Fibroblast of lung (primary cell): ENCODE measurements around the gene RNASEH2C. TPM values are rescaled to one million over a fixed set of nuclear protein-coding genes. Genes with fewer than 3 reads are reported as not detected.

Source experiments
- DNase-seq, 2 donors: peaks; one replicate each; pipeline versions ENCODE4 v3.0.0 to v3.0.0-alpha.2; 2010; ENCODE audit warnings: low read depth in 2 of 2
- H2AFZ ChIP-seq: 2 replicates; pipeline ENCODE4 v1.5.1; 2012; ENCODE audit warnings: low read length, control low read depth, inconsistent platforms
- H3K27ac ChIP-seq: 2 replicates; pipeline ENCODE4 v1.5.1; 2011; ENCODE audit warnings: low read length, control low read depth; ENCODE audit not compliant: insufficient read depth
- H3K27me3 ChIP-seq: 2 replicates; pipeline ENCODE4 v1.5.1; 2011; ENCODE audit warnings: mild to moderate bottlenecking, low read length; ENCODE audit not compliant: control insufficient read depth, insufficient read depth
- H3K36me3 ChIP-seq: 2 replicates; pipeline ENCODE4 v1.5.1; 2011; ENCODE audit warnings: low read length; ENCODE audit not compliant: control insufficient read depth, insufficient read depth
- H3K4me1 ChIP-seq: 2 replicates; pipeline ENCODE4 v1.5.1; 2011; ENCODE audit warnings: low read length; ENCODE audit not compliant: control insufficient read depth, insufficient read depth; ENCODE audit errors: extremely low read depth
- H3K4me2 ChIP-seq: 2 replicates; pipeline ENCODE4 v1.5.1; 2011; ENCODE audit warnings: low read length, control low read depth; ENCODE audit not compliant: insufficient read depth; ENCODE audit errors: extremely low read depth
- H3K4me3 ChIP-seq, 4 experiments: fragments of 200-600 bp in 1 of 4; sonication (generic) in 1 of 4; replicated peaks in 1 of 4; 2 replicates each; pipeline ENCODE4 v1.5.1; 2011 to 2016; ENCODE audit warnings: low read length in 4 of 4, low read depth in 3 of 4, mild to moderate bottlenecking in 3 of 4, control low read depth in 2 of 4, inconsistent platforms in 1 of 4, mixed read lengths in 1 of 4; ENCODE audit not compliant: insufficient read depth in 1 of 4; ENCODE audit errors: control extremely low read depth in 1 of 4
- H3K79me2 ChIP-seq: 2 replicates; pipeline ENCODE4 v1.5.1; 2012; ENCODE audit warnings: mild to moderate bottlenecking, low read length, inconsistent platforms; ENCODE audit not compliant: control insufficient read depth, insufficient read depth
- H3K9ac ChIP-seq: 2 replicates; pipeline ENCODE4 v1.5.1; 2011; ENCODE audit warnings: mild to moderate bottlenecking, low read length, control low read depth; ENCODE audit not compliant: insufficient read depth
- H3K9me3 ChIP-seq: 2 replicates; pipeline ENCODE4 v1.5.1; 2012; ENCODE audit warnings: low read depth, low read length; ENCODE audit not compliant: control insufficient read depth, insufficient read depth
- H4K20me1 ChIP-seq: 2 replicates; pipeline ENCODE4 v1.5.1; 2011; ENCODE audit warnings: low read length; ENCODE audit not compliant: control insufficient read depth, insufficient read depth; ENCODE audit errors: extremely low read depth
- CTCF ChIP-seq, 2 donors: IDR thresholded peaks in 1 of 2; conservative IDR thresholded peaks in 1 of 2; 1 replicate in 1 of 2; 2 replicates in 1 of 2; pipeline ENCODE4 v1.5.1; 2011 to 2012; ENCODE audit warnings: low read length in 2 of 2, control low read depth in 1 of 2, inconsistent platforms in 1 of 2, low read depth in 1 of 2, mild to moderate bottlenecking in 1 of 2
- EZH2 ChIP-seq: IDR thresholded peaks from 2 replicates; pipeline ENCODE4 v1.5.1; 2012; ENCODE audit warnings: low read length, control low read depth, mild to moderate bottlenecking; ENCODE audit errors: missing control alignments
- polyA plus RNA-seq, 2 donors: library from polyadenylated mRNA; depleted of rRNA in 1 of 2; stranded (reverse) in 1 of 2; unstranded in 1 of 2; fragments of >200 nt; gene quantifications; 2 replicates each; pipeline ENCODE4 v1.2.1, GENCODE V29; 2011 to 2012; ENCODE audit warnings: missing spikeins in 1 of 2
- total RNA-seq: library from RNA; depleted of rRNA; stranded (reverse); fragments of >200 nt; gene quantifications from 2 replicates; pipeline ENCODE4 v1.2.1, GENCODE V29; 2014

Gene RNASEH2C
- total and polyA plus RNA-seq, 2 donors (not counting 1 experiment from before 2014, with no cell fraction given): 12.6 to 29.1 TPM

- H4K20me1 ChIP-seq: no peaks in the 10 kb centered on the region
- H3K4me3 ChIP-seq: no peak overlapping the region
- H2AFZ ChIP-seq: no peak overlapping the region
- H3K27me3 ChIP-seq: peaks cover 9% of the 10 kb centered on the region
- no peak for DNase-seq
- H3K27ac ChIP-seq: no peak overlapping the region
- H3K9me3 ChIP-seq: no peaks in the 10 kb centered on the region
- no peak overlapping the region for H3K4me2 ChIP-seq
- H3K79me2 ChIP-seq: no peaks in the 10 kb centered on the region
- H3K9ac ChIP-seq: no peak overlapping the region
- TF ChIP-seq CTCF (conservative IDR thresholded peaks at IDR 0.05 in 1 of 2, IDR thresholded peaks at IDR 0.05 in 1 of 2; ENCODE audit: low read depth in 1 of 2, low read length in 2 of 2) (no peak), EZH2 (no peak)
- no peaks in the 10 kb centered on the region for H3K36me3 ChIP-seq
- H3K4me1 ChIP-seq: no peaks in the 10 kb centered on the region
These were observed 24.5 kb upstream of the RNASEH2C start for GRCh38 chr11:65745049-65745448.

- no peak overlapping the region for H3K27ac ChIP-seq
- H3K4me3 ChIP-seq: no peak overlapping the region
- H3K4me2 ChIP-seq: no peak overlapping the region
- H3K36me3 ChIP-seq: no peaks in the 10 kb centered on the region
- H3K27me3 ChIP-seq: peaks cover 9% of the 10 kb centered on the region
- DNase-seq: no peak
- no peak overlapping the region for H2AFZ ChIP-seq
- H3K4me1 ChIP-seq: no peaks in the 10 kb centered on the region
- no peaks in the 10 kb centered on the region for H3K9me3 ChIP-seq
- TF ChIP-seq CTCF (conservative IDR thresholded peaks at IDR 0.05 in 1 of 2, IDR thresholded peaks at IDR 0.05 in 1 of 2; ENCODE audit: low read depth in 1 of 2, low read length in 2 of 2): no peak
- no peak for TF ChIP-seq EZH2
- no peak overlapping the region for H3K9ac ChIP-seq
- H3K79me2 ChIP-seq: no peaks in the 10 kb centered on the region
- no peaks in the 10 kb centered on the region for H4K20me1 ChIP-seq
These were observed 24.1 kb upstream of the RNASEH2C start for GRCh38 chr11:65744699-65745042.

GRCh38 chr11:65744026-65744698 is 23.6 kb upstream of the RNASEH2C start:
- Histone ChIP-seq H3K27me3 (peaks cover 5% of the 10 kb centered on the region), H3K4me3 (no peak overlapping the region), H3K27ac (no peak overlapping the region), H3K9me3 (no peaks in the 10 kb centered on the region), H4K20me1 (no peaks in the 10 kb centered on the region), H3K4me1 (no peaks in the 10 kb centered on the region), H3K4me2 (no peak overlapping the region), H3K79me2 (no peaks in the 10 kb centered on the region), H2AFZ (no peak overlapping the region), H3K36me3 (no peaks in the 10 kb centered on the region), H3K9ac (no peak overlapping the region)
- TF ChIP-seq CTCF (conservative IDR thresholded peaks at IDR 0.05 in 1 of 2, IDR thresholded peaks at IDR 0.05 in 1 of 2; ENCODE audit: low read depth in 1 of 2, low read length in 2 of 2): peak in 1 of 2 donors; percentile 37
- TF ChIP-seq EZH2: no peak
- DNase-seq: peak in 1 of 2 donors; percentile 25
